Epithelial cell of prostate (primary cell): ENCODE results near the gene PRKCA.
"Not testable (repeated sequence)": the region's sequence is repeated elsewhere in the genome, so short reads cannot be mapped to it uniquely, and the experiment has no call there.

Experiments
- DNase-seq: peaks from one replicate; pipeline ENCODE4 v3.0.0-alpha.2; 2011; ENCODE audit warnings: low read depth, low spot score
- H3K27ac ChIP-seq: fragments of 450-650 bp; 2 replicates; pipeline ENCODE4 v1.5.1; 2017; ENCODE audit warnings: mild to moderate bottlenecking

Gene PRKCA

GRCh38 chr17:66285149-66285548 lies 17.3 kb upstream of the PRKCA start:
- DNase-seq, result no peak
- H3K27ac ChIP-seq, result no peak overlapping the region

- no peak for DNase-seq
Measured at GRCh38 chr17:66287911-66288310, 14.5 kb upstream of the PRKCA start.

GRCh38 chr17:66290101-66290722 lies 12.2 kb upstream of the PRKCA start:
- no peak for DNase-seq
- no peak overlapping the region for H3K27ac ChIP-seq

More at GRCh38 chr17:66287911-66288310, 14.5 kb upstream of the PRKCA start:
- no peak overlapping the region for H3K27ac ChIP-seq

GRCh38 chr17:66292353-66292752 lies 10.1 kb upstream of the PRKCA start:
- H3K27ac ChIP-seq, result no peak overlapping the region
- no peak for DNase-seq

- no peak for DNase-seq
- H3K27ac ChIP-seq, result no peak overlapping the region
Measured at GRCh38 chr17:66296289-66296725, 6.1 kb upstream of the PRKCA start.

- H3K27ac ChIP-seq, DNase-seq: not testable (repeated sequence)
Measured at GRCh38 chr17:66297443-66297842, 5.0 kb upstream of the PRKCA start.

- DNase-seq, result no peak
- H3K27ac ChIP-seq, result no peak overlapping the region
Measured at GRCh38 chr17:66299711-66300110, 2.7 kb upstream of the PRKCA start.

- DNase-seq, result no peak
- H3K27ac ChIP-seq, result no peak overlapping the region
Measured at GRCh38 chr17:66300956-66301355, 1.5 kb upstream of the PRKCA start.

GRCh38 chr17:66301367-66301863 lies 998 bp upstream of the PRKCA start:
- DNase-seq, result no peak
- no peak overlapping the region for H3K27ac ChIP-seq

- H3K27ac ChIP-seq, result no peak overlapping the region
- no peak for DNase-seq
Measured at GRCh38 chr17:66302761-66303626, 581 bp downstream of the PRKCA start.

- no peak overlapping the region for H3K27ac ChIP-seq
- no peak for DNase-seq
Measured at GRCh38 chr17:66304304-66305174, 2.1 kb downstream of the PRKCA start.

- H3K27ac ChIP-seq, result no peak overlapping the region
- no peak for DNase-seq
Measured at GRCh38 chr17:66306446-66306845, 4.0 kb downstream of the PRKCA start.

- DNase-seq, result no peak
- no peak overlapping the region for H3K27ac ChIP-seq
Measured at GRCh38 chr17:66307257-66307656, 4.8 kb downstream of the PRKCA start.

GRCh38 chr17:66308856-66309255 lies 6.4 kb downstream of the PRKCA start:
- no peak overlapping the region for H3K27ac ChIP-seq

GRCh38 chr17:66309793-66310192 lies 7.4 kb downstream of the PRKCA start:
- no peak overlapping the region for H3K27ac ChIP-seq
- no peak for DNase-seq

More at GRCh38 chr17:66308856-66309255, 6.4 kb downstream of the PRKCA start:
- DNase-seq, result no peak

GRCh38 chr17:66310528-66311148 lies 8.2 kb downstream of the PRKCA start:
- no peak overlapping the region for H3K27ac ChIP-seq

GRCh38 chr17:66312912-66313311 lies 10.5 kb downstream of the PRKCA start:
- DNase-seq, result no peak
- no peak overlapping the region for H3K27ac ChIP-seq

More at GRCh38 chr17:66310528-66311148, 8.2 kb downstream of the PRKCA start:
- DNase-seq, result no peak

- no peak overlapping the region for H3K27ac ChIP-seq
- DNase-seq, result no peak
Measured at GRCh38 chr17:66313325-66313724, 10.9 kb downstream of the PRKCA start.

GRCh38 chr17:66313995-66314659 lies 11.7 kb downstream of the PRKCA start:
- no peak overlapping the region for H3K27ac ChIP-seq
- DNase-seq, result no peak
